ENCODE measurements around the gene PTPRN2. TPM values are rescaled to one million over a fixed set of nuclear protein-coding genes. Genes with fewer than 3 reads are reported as not detected.

Gene PTPRN2
- polyA plus RNA-seq, 1 experiment, result 0.02 TPM

DNA sequence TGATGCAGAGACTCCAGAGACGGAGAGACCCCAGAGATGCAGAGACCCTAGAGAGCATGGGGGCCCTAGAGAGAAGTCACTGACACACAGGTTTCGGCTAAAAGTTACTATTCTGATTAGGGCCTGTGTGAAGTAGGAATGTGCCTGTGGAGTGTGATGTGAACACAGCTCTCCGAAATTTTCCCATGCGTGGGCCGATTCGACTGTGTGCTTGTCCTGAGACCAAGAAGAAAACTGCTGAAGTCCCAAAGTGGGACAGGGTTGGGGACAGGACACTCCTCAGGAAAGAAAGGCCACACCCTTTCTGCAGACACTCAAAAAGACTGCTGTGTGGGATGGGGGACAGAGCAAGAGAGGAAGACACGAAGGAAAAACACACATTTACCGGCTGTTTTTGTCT is 533.5 kb downstream of the PTPRN2 start:
- CTCF ChIA-PET, result no interaction called here
- Histone ChIP-seq H3K4me3 (ENCODE audit: low read depth, low read length) (no peak overlapping the region), H3K9me3 (ENCODE audit: control insufficient read depth, insufficient read depth, low read length) (peaks cover 70% of the 10 kb centered on the region), H3K27me3 (ENCODE audit: control insufficient read depth, insufficient read depth, low read length) (no peaks in the 10 kb centered on the region), H3K27ac (ENCODE audit: low read depth, low read length) (no peak overlapping the region)
- POLR2A ChIA-PET, result no interaction called here
- no peak for DNase-seq (ENCODE audit: low read depth, low spot score)
- TF ChIP-seq, protein P1, sequence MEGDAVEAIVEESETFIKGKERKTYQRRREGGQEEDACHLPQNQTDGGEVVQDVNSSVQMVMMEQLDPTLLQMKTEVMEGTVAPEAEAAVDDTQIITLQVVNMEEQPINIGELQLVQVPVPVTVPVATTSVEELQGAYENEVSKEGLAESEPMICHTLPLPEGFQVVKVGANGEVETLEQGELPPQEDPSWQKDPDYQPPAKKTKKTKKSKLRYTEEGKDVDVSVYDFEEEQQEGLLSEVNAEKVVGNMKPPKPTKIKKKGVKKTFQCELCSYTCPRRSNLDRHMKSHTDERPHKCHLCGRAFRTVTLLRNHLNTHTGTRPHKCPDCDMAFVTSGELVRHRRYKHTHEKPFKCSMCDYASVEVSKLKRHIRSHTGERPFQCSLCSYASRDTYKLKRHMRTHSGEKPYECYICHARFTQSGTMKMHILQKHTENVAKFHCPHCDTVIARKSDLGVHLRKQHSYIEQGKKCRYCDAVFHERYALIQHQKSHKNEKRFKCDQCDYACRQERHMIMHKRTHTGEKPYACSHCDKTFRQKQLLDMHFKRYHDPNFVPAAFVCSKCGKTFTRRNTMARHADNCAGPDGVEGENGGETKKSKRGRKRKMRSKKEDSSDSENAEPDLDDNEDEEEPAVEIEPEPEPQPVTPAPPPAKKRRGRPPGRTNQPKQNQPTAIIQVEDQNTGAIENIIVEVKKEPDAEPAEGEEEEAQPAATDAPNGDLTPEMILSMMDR (IDR thresholded peaks at IDR 0.05; ENCODE audit: low read depth, low read length), result no peak

DNA sequence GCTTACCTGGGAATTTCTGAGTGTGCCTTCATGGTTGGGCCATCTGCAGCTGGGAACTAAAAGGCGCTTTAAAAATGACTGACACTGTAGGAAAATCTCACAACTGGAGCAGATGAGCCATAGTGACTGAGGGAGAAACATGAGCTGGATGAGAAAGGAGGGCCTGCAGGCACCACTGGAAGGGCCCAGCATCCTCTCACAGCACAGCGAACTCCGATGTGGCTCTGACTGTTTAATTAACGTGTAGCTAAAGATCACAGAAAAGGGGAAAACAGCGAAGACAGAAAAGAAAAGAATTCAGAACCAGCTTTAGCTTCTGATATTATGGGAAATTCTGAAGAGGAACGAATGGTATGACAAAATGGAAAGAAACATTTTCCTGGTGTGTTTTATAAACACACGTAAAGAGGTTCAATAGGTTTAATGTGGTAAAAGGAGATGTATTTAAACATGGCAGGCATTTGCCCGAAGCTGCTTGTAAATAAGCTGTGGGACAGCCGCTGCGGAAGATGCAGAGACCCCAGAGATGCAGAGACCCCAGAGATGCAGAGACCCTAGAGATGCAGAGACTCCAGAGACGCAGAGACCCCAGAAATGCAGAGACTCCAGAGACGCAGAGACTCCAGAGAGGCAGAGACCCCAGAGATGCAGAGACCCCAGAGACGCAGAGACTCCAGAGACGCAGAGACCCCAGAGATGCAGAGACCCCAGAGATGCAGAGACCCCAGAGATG is 534.3 kb downstream of the PTPRN2 start:
- peaks cover 70% of the 10 kb centered on the region for H3K9me3 ChIP-seq (ENCODE audit: control insufficient read depth, insufficient read depth, low read length)
- H3K27me3 ChIP-seq (ENCODE audit: control insufficient read depth, insufficient read depth, low read length), result no peaks in the 10 kb centered on the region
- no peak overlapping the region for H3K27ac ChIP-seq (ENCODE audit: low read depth, low read length)
- CTCF ChIA-PET, result no interaction called here
- POLR2A ChIA-PET, result no interaction called here
- no peak for DNase-seq (ENCODE audit: low read depth, low spot score)
- no peak overlapping the region for H3K4me3 ChIP-seq (ENCODE audit: low read depth, low read length)
- TF ChIP-seq, protein P1 (IDR thresholded peaks at IDR 0.05; ENCODE audit: low read depth, low read length), result no peak

DNA sequence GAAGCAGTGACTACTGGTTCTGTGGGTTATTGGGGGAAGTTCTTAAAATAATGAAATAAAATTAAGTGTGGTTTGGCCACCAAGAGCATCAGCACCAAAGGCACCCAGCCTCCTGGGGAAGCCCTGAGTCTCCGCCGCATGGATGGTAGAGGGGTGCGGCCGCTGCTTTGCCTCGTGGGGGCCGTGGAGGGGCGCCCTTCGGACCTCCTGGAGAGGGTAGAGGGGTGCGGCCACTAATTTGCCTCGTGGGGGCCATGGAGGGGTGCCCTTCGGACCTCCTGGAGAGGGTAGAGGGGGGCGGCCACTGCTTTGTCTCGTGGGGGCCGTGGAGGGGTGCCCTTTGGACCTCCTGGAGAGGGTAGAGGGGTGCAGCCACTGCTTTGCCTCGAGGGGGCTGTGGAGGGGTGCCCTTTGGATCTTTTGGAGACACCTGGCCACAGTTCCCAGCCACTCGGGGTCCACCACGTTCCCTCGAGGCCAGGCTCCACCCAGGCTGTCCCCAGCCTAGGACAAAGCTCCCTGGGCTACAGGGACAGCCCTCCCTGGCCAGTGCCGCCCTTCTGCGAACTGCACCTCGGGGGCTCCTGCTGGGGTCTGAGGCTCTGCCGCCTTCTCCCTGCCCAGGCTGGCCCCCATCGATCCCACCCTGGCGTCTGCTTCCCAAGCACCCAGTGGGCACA is 535.1 kb downstream of the PTPRN2 start:
- H3K27me3 ChIP-seq (ENCODE audit: control insufficient read depth, insufficient read depth, low read length), result no peaks in the 10 kb centered on the region
- no peak for DNase-seq (ENCODE audit: low read depth, low spot score)
- H3K27ac ChIP-seq (ENCODE audit: low read depth, low read length), result no peak overlapping the region
- TF ChIP-seq, protein P1 (IDR thresholded peaks at IDR 0.05; ENCODE audit: low read depth, low read length), result no peak
- no peak overlapping the region for H3K4me3 ChIP-seq (ENCODE audit: low read depth, low read length)
- ChIA-PET POLR2A (no interaction called here), CTCF (no interaction called here)
- H3K9me3 ChIP-seq (ENCODE audit: control insufficient read depth, insufficient read depth, low read length), result peaks cover 67% of the 10 kb centered on the region

DNA sequence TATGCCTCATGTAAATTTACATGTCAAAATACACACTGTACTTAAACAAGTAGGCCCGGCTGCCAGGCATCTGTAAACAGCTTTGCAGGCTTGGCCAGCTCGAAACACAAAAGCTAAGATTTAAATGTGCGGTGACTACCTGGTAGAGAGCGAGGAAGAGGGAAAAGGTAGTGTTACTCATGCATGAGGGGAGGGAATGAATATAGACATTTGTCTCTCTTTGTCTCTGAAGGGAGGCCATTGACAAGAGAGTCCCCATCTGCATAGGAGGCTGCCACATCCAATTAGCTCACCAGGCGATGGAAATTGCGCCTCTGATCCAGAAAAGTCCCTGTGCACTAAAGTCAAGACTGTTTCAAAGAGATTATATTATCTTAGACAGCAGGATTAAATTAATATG is 535.8 kb downstream of the PTPRN2 start:
- TF ChIP-seq, protein P1 (IDR thresholded peaks at IDR 0.05; ENCODE audit: low read depth, low read length), result no peak
- POLR2A ChIA-PET, result no interaction called here
- Histone ChIP-seq H3K9me3 (ENCODE audit: control insufficient read depth, insufficient read depth, low read length) (peaks cover 67% of the 10 kb centered on the region), H3K27ac (ENCODE audit: low read depth, low read length) (no peak overlapping the region), H3K27me3 (ENCODE audit: control insufficient read depth, insufficient read depth, low read length) (no peaks in the 10 kb centered on the region), H3K4me3 (ENCODE audit: low read depth, low read length) (no peak overlapping the region)
- CTCF ChIA-PET, result no interaction called here
- DNase-seq (ENCODE audit: low read depth, low spot score), result no peak

DNA sequence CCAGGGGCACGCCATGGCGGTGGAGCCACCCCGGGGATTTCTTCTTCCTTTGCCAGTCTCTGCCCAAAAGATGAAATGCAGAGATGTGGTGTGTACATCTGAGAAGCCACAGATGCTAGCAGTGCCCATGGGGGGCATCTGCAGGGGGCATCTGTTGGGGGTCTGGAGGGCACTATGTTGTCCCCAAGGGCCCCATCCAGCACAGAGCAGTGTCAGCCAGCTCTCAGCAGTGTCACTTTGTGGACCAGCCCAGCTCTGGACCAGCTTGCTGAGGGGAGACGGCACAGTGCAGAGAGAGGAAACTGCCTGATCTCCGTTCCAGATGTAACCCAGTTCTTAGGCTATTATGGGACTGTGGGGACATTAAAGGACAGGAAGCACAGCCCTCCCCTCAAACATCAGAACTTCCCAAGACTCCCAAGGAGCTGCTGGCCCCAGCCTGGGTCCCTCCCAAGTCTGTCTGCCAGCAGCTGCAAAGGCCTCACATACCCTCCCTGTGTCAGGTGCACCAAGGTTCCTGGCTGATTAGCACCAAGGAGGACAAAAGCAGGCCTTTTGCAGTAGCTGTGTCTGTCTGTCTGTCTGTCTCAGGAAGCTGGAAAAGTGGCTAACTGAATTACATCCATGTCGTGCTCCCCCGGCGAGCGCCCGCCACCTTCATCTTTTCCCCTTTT is 536.5 kb downstream of the PTPRN2 start:
- CTCF ChIA-PET, result no interaction called here
- DNase-seq (ENCODE audit: low read depth, low spot score), result no peak

More for the DNA sequence above, 536.5 kb downstream of the PTPRN2 start:
- POLR2A ChIA-PET, result no interaction called here
- H3K4me3 ChIP-seq (ENCODE audit: low read depth, low read length), result no peak overlapping the region
- H3K27ac ChIP-seq (ENCODE audit: low read depth, low read length), result no peak overlapping the region
- H3K9me3 ChIP-seq (ENCODE audit: control insufficient read depth, insufficient read depth, low read length), result peaks cover 66% of the 10 kb centered on the region
- TF ChIP-seq, protein P1 (IDR thresholded peaks at IDR 0.05; ENCODE audit: low read depth, low read length), result no peak
- H3K27me3 ChIP-seq (ENCODE audit: control insufficient read depth, insufficient read depth, low read length), result no peaks in the 10 kb centered on the region
